Dedifferentiated amniotic fluid mesenchymal stem cell (primary cell): ENCODE results near the gene PSMB1.
"Not testable (repeated sequence)": the region's sequence is repeated elsewhere in the genome, so short reads cannot be mapped to it uniquely, and the experiment has no call there.

Experiments used
- DNase-seq: peaks from one replicate; pipeline ENCODE4 v3.0.0-alpha.2; 2016; ENCODE audit errors: extremely low spot score

The PSMB1 gene

GRCh38 chr6:170502733-170503413, 50.2 kb downstream of the PSMB1 start:
- not testable (repeated sequence) for DNase-seq

- not testable (repeated sequence) for DNase-seq
Measured at GRCh38 chr6:170502268-170502667, 50.8 kb downstream of the PSMB1 start.

GRCh38 chr6:170500955-170501590, 52.0 kb downstream of the PSMB1 start:
- no peak for DNase-seq

GRCh38 chr6:170497841-170498301, 55.2 kb downstream of the PSMB1 start:
- DNase-seq, result no peak

GRCh38 chr6:170493354-170493753, 59.8 kb downstream of the PSMB1 start:
- no peak for DNase-seq

- no peak for DNase-seq
Measured at GRCh38 chr6:170490259-170490658, 62.8 kb downstream of the PSMB1 start.

- DNase-seq, result no peak
Measured at GRCh38 chr6:170489836-170490235, 63.3 kb downstream of the PSMB1 start.

- DNase-seq, result no peak
Measured at GRCh38 chr6:170487707-170488329, 65.3 kb downstream of the PSMB1 start.

GRCh38 chr6:170485159-170485558, 67.9 kb downstream of the PSMB1 start:
- peak; percentile 15 for DNase-seq
